ENCODE results near the gene TRMT61B.

Gene TRMT61B

GRCh38 chr2:28801726-28802125 is 68.4 kb downstream of the TRMT61B start:
- peaks cover 68 to 83% (median 76%) of the 10 kb centered on the region in 3 donors for H3K36me3 ChIP-seq
- peaks cover 0 to 37% (median 4%) of the 10 kb centered on the region in 4 donors for H3K4me1 ChIP-seq
- H3K4me3 ChIP-seq, result no peak overlapping the region
- intact Hi-C loops (cut with DNase I; ENCODE audit: low total_unique reads), result no loop called here
- H3K9me3 ChIP-seq, result no peaks in the 10 kb centered on the region
- no peaks in the 10 kb centered on the region for H3K27me3 ChIP-seq
- H3K27ac ChIP-seq, result no peak overlapping the region
- no peak for TF ChIP-seq CTCF (IDR thresholded peaks at IDR 0.05)
- DNase-seq, result no peak
